GM12864 (cell line): Measurements from ENCODE around the gene PPM1K.

Experiments used
- DNase-seq: peaks from one replicate; pipeline ENCODE4 v3.0.0-alpha.2; 2011; ENCODE audit warnings: low read depth
- H3K4me3 ChIP-seq: 2 replicates; pipeline ENCODE4 v1.5.1; 2011; ENCODE audit warnings: mild to moderate bottlenecking, low read depth, low read length, control low read depth
- CTCF ChIP-seq: IDR thresholded peaks from 2 replicates; pipeline ENCODE4 v1.5.1; 2011; ENCODE audit warnings: low read depth, mild to moderate bottlenecking, moderate library complexity, low read length, control low read depth, inconsistent platforms; ENCODE audit errors: missing control alignments

The PPM1K gene

GRCh38 chr4:88291003-88291402 lies 6.6 kb upstream of the PPM1K start:
- no peak for DNase-seq
- H3K4me3 ChIP-seq = no peak overlapping the region
- no peak for TF ChIP-seq CTCF

- TF ChIP-seq CTCF = no peak
- no peak overlapping the region for H3K4me3 ChIP-seq
- no peak for DNase-seq
Observed at GRCh38 chr4:88286897-88287296, 2.5 kb upstream of the PPM1K start.

GRCh38 chr4:88285235-88285653 lies 883 bp upstream of the PPM1K start:
- DNase-seq = no peak
- TF ChIP-seq CTCF = no peak
- peak overlapping the region; percentile 60 for H3K4me3 ChIP-seq

GRCh38 chr4:88283661-88284438 lies 511 bp downstream of the PPM1K start:
- H3K4me3 ChIP-seq = peak overlapping the region; percentile 82
- peak; percentile 29 for DNase-seq
- TF ChIP-seq CTCF = no peak

GRCh38 chr4:88280228-88280795 lies 4.0 kb downstream of the PPM1K start:
- peak overlapping the region; percentile 31 for H3K4me3 ChIP-seq
- TF ChIP-seq CTCF = no peak
- peak; percentile 43 for DNase-seq

- DNase-seq = no peak
- no peak overlapping the region for H3K4me3 ChIP-seq
- TF ChIP-seq CTCF = no peak
Observed at GRCh38 chr4:88277711-88278225, 6.6 kb downstream of the PPM1K start.
